ENCODE data around the gene LBR.
A peak's percentile ranks its signal among the peaks of the same experiment; 100 is the strongest.

Gene LBR

GRCh38 chr1:225462714-225463574 lies 35.1 kb upstream of the LBR start:
- DNase-seq: no peak

GRCh38 chr1:225462429-225462713 lies 34.5 kb upstream of the LBR start:
- no peak for DNase-seq

GRCh38 chr1:225461533-225462428 lies 33.9 kb upstream of the LBR start:
- DNase-seq: no peak

DNA sequence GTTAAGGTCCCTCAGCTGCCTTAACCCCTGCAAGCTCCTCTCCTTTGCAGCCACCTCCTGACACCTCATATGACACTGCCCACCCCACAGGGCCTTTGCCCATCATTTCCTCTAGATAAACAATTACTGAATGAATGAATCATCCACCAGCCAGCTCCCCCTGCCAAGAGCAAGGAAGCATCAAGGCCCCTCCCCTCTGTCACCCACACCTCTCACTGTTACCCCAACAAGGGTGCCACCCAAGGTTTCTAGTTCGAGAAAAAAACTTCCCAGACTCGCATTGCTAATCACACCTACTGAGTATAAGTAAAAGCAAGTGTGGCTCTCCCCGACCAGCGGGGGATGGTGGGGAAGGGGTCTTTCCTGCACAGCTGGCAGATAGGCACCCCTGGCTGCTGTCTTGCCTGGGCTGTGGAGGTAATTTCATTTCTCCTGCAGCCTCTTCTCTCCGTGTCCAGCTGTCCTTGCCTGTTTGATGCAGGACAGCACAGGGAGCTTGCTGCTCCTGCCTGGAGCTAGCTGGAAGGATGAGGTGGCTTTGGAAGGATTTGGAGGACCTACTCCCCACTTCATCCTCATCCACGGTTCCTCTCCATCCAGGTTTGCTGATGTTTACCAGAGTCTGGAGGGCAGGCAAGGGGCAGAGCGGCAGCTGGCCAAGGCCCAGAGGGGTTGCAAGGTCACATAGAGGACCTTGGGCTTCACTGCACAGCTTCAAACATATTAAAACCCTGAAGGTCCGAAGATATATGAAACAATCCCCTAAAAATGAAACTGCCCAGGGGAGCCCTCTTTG lies 33.1 kb upstream of the LBR start:
- DNase-seq: peak; percentile 72

DNA sequence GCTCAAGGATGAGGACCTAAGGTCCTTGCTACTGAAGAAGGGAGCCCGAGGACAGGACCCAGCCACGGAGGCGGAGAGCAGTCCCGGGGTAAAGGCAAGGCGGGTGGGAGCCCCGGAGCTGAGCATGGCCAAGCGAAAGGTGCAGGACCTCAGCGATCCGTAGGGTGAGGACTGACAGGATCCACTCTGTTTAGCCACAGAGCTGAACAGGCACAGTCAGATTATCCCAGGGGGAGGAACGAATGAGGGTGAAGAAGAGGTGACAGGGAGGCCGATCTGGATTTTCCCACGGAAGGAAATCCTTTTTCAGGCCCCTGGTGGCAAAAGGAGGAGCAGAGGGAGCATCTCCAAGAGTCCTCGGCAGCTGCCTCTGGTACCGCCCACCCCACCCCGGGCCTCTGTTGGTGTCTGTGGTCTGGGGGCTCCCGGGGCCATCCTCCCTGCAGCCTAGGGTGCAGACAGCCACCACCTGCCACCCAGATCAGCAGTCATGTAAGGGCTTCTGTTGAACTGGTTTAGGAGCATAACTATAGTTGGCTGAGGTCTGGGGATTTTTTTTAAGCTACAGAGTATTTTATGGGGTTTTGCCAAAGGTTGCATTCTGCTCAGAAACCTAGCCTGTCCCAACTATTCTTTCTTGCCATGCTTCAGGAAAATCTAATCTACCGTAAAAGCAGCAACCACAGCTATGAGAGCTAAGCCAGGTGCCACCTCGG lies 32.3 kb upstream of the LBR start:
- no peak for DNase-seq

GRCh38 chr1:225458222-225458631 lies 30.4 kb upstream of the LBR start:
- DNase-seq: no peak

DNA sequence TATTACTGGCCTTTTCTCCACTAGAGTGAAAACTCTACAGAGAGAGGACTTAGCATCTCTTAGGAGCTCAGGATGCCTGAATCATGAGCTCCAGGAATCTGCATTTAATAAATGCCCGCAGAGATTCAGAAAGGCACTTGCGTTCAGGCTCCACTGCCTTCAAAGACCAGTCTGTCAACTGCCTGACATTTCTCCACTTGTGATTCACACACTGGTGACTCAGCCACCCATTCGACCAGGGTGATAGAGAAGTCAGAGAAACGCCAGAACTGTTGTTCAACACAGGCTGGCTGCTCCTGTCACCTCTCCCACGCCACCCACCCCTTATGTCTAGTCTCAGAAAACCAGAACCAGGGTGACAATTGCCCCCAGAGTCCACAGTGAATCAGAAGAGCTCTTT lies 26.9 kb upstream of the LBR start:
- DNase-seq: peak; percentile 78

DNA sequence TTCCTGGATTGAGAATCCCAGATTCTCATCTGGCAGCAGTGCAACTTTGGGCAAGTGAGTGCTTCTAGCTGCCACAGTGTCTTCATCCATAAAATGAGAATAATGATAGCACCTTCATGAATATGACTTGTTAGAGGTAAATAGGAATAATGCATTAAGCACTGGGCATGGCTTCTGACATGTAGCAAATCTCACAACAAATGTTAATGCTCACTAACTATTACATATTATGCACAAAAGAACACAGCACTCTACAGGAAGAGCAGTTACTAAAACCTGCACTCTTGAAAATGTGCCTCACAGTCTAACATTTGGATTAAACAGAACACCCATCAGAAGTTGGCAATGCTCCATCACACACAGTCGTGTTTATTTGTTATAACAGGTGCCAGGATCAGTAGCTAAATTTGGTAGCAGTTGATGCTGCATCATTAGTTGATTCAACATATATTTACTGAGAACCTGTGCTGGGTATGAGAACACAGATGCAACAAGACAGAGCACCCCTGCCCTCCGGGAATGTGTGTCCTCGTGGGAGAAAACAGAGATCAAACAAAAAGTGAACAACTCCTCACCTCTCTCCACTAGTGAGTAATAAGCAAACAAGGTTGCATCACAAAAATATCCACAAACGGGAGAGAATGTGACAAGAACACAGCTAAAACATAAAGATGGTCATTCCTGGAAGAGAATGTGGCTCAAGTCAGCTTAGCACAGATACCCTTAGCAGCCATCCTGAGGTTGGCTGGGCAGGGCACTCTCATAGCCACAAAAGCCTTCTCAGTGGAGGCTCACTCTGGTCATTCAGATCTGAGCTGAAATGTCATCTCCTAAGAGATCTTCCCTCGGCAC lies 26.2 kb upstream of the LBR start:
- DNase-seq: no peak

DNA sequence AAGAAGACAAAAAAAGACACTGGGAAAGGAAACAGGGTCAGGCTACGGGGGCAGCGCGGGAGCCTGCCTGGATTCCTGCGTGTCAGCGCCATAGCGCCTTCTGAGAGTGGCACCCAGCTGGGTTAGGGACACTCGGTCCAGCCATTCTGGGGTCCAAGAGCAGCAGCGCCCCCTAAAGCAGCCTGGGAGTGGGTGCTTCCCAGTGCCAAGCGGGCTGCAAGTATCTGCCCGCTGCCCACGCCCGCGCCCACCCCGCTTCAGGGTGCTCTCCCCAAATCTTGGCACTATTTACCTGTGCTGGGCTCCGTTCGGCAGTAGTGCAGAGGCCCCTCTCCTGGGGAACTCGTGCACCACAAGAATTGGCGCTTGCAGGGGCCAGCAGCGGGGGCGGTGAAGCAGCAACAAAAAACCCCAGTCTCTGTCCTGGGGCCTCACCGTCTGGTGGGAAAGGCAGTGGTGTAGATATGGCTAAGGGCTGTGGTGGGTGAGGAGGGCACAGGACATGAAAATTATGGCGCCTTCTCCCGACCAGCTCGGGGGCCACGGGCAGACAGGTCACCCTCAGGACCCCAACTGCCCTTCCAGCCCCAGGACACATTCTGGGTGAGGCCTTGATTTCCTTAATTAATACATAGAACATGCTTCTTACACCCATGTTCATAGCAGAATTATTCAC lies 24.1 kb upstream of the LBR start:
- DNase-seq: no peak

GRCh38 chr1:225451340-225451739 lies 23.5 kb upstream of the LBR start:
- no peak for DNase-seq

DNA sequence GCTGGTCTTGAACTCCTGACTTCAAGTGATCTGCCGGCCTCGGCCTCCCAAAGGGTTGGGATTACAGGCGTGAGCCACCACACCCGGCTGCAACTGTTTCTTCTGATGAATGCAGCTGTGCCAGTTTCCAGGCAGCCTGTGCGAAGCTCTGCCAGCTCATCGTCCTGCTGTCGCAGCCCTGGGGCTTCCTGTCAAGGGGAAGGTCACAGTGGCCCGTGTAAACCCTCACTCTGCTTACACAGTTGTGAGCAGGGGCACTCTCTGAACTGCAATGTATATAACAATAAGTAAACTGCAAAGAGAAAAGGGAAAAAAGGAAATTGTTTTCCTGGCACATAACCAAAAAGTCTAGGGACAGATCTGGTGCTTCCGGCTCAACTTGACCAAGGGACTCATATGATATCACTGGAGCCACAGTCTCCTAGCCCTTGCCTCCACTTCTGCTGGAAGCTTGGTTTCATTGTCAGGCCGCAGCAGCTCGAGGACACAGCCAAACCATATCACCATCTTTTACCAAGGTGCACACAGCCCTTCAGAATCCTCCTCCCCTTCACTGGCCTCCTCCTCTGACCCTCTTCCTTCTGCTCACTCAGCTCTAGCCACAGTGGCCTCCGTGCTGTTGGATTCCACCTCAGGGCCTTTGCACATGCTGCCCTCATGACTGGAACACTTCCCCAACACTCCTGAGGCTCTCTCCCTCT lies 22.8 kb upstream of the LBR start:
- DNase-seq: peak; percentile 58

GRCh38 chr1:225449774-225450173 lies 21.9 kb upstream of the LBR start:
- no peak for DNase-seq

DNA sequence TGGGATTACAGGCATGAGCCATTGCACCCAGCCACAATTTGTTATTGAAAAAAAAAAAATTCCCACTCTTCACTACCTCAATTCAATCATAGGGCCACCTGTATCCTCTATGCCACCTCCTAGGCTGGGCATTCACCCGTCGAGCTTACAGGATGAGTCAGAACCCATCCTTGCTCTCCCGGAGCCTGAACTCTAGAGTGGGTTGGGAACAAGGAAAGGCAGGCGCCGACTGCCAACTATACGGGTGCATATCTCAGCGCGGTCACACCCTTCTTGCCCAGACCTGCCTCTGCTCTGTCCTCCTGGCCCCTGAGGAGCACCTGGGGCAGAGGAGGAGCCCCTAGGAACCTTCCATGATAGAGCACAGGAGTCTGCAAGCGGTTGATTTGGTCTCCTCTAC lies 21.4 kb upstream of the LBR start:
- DNase-seq: no peak

GRCh38 chr1:225448146-225448805 lies 20.4 kb upstream of the LBR start:
- DNase-seq: peak; percentile 1

- no peak for DNase-seq
Measured at GRCh38 chr1:225447650-225448089, 19.8 kb upstream of the LBR start.

GRCh38 chr1:225446981-225447615 lies 19.3 kb upstream of the LBR start:
- DNase-seq: no peak

GRCh38 chr1:225446595-225446960 lies 18.7 kb upstream of the LBR start:
- DNase-seq: no peak

GRCh38 chr1:225445639-225446594 lies 18.1 kb upstream of the LBR start:
- no peak for DNase-seq
